Transverse colon (tissue), 4 donors: ENCODE data around the gene ACOT6.

Experiments used
- CTCF ChIP-seq, 5 experiments: fragments of 200-600 bp in 3 of 5; fragments of 450-650 bp in 2 of 5; sonication (generic) in 3 of 5; IDR thresholded peaks; 1 replicate in 2 of 5; 2 replicates in 3 of 5; pipeline ENCODE4 v1.5.1; 2016 to 2017; ENCODE audit warnings: antibody characterized with exemption in 5 of 5, inconsistent platforms in 3 of 5, mild to moderate bottlenecking in 2 of 5, moderate library complexity in 1 of 5
- EP300 ChIP-seq: sonication (generic); formaldehyde crosslinking; IDR thresholded peaks from one replicate; pipeline ENCODE4 v1.6.1; 2017; ENCODE audit warnings: antibody characterized with exemption, low read depth
- POLR2A ChIP-seq: fragments of 450-650 bp; IDR thresholded peaks from one replicate; pipeline ENCODE4 v1.6.1; 2016; ENCODE audit warnings: antibody characterized with exemption, mild to moderate bottlenecking, moderate library complexity
- POLR2AphosphoS5 ChIP-seq, 3 donors: sonication (generic); formaldehyde crosslinking; IDR thresholded peaks; one replicate each; pipeline ENCODE4 v1.6.1; 2016; ENCODE audit warnings: antibody characterized with exemption in 3 of 3

GRCh38 chr14:73640796-73641365 lies 28.6 kb downstream of the ACOT6 start:
- TF ChIP-seq CTCF (IDR thresholded peaks at IDR 0.05) (no peak), EP300 (no peak), POLR2AphosphoS5 (IDR thresholded peaks at IDR 0.05) (no peak), POLR2A (no peak)
